ENCODE measurements around the gene HES5. TPM values are rescaled to one million over a fixed set of nuclear protein-coding genes. Genes with fewer than 3 reads are reported as not detected.

HES5 gene
- total RNA-seq, 2 donors from 2014 or later: 2.6 TPM; not detected in 1

- Histone ChIP-seq H3K9me3 (no peaks in the 10 kb centered on the region), H3K27me3 (replicated peaks; ENCODE audit: insufficient read depth) (no peaks in the 10 kb centered on the region), H3K4me3 (peak overlapping the region; percentile 3 to 22), H3K27ac (peak overlapping the region; percentile 98 to 99), H3K4me1 (replicated peaks) (peaks cover 23% of the 10 kb centered on the region), H3K36me3 (no peaks in the 10 kb centered on the region)
- 16% methylated on average over 17 of the region's 17 CpGs for WGBS
- intact Hi-C loops (cut with DNase I): loop anchor here (5.0 kb wide), 1 partner anchor 351 kb away; no protein-coding TSS in a partner anchor
- no peak for TF ChIP-seq POLR2A (IDR thresholded peaks at IDR 0.05)
- peak; percentile 58 for TF ChIP-seq POLR2AphosphoS5 (IDR thresholded peaks at IDR 0.05)
- TF ChIP-seq, protein P1, sequence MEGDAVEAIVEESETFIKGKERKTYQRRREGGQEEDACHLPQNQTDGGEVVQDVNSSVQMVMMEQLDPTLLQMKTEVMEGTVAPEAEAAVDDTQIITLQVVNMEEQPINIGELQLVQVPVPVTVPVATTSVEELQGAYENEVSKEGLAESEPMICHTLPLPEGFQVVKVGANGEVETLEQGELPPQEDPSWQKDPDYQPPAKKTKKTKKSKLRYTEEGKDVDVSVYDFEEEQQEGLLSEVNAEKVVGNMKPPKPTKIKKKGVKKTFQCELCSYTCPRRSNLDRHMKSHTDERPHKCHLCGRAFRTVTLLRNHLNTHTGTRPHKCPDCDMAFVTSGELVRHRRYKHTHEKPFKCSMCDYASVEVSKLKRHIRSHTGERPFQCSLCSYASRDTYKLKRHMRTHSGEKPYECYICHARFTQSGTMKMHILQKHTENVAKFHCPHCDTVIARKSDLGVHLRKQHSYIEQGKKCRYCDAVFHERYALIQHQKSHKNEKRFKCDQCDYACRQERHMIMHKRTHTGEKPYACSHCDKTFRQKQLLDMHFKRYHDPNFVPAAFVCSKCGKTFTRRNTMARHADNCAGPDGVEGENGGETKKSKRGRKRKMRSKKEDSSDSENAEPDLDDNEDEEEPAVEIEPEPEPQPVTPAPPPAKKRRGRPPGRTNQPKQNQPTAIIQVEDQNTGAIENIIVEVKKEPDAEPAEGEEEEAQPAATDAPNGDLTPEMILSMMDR (IDR thresholded peaks at IDR 0.05): peak; percentile 97 to 99 (median 98)
- peak; percentile 86 for DNase-seq (ENCODE audit: low spot score)
Observed at GRCh38 chr1:2548068-2548589, 18.1 kb upstream of the HES5 start.

DNA sequence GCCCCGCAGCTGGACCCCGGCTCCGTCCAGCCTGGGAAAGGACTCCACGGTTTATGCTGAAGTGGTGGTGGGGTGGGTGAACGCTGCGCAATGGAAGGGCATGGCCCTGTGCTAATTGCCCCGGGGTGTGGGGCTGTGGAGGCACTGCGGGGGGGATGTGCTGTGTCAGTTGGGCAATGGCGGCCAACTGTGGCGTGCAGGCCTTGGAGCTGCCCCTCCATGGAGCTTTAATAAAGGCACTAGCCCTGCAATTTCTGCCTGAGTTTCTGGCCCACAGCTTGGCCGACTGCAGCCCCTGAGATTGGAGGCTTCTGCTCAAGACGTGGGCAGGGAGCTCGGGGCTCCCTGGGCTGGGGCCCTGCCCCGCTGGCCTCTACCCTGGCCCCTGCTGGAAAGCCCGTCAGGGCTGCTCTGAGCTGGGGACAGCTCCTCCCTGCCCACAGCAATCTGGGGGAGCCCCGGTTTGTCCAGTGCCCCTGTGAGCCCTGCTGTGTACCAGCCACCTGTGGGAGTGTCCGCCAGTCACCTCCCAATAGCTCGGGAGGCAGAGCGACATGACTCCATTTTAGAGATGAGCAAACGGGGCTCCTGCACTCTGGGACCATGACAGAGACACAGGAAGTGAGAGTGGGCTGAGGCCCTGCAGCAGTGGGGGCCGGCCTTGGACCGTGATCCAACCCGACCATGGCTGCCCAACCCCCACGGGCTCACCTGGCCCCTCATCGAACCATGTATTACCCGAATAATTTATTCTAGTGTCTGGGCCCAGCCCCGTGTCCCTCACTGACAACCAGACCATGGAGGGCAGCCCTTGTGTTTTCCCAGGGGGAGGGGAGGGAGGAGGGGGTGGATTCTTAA lies 17.4 kb upstream of the HES5 start:
- peak overlapping the region; percentile 17 to 38 for H3K4me3 ChIP-seq
- H3K27ac ChIP-seq: peak overlapping the region; percentile 98 to 99
- peaks cover 23% of the 10 kb centered on the region for H3K4me1 ChIP-seq (replicated peaks)
- no peaks in the 10 kb centered on the region for H3K9me3 ChIP-seq
- WGBS: 25% methylated on average over 27 of the region's 27 CpGs
- intact Hi-C loops (cut with DNase I): loop anchor here (1.0 to 5.0 kb wide), 2 partner anchors 135 to 350 kb away; partner anchors contain the start of gene PEX10
- H3K36me3 ChIP-seq: no peaks in the 10 kb centered on the region
- DNase-seq (ENCODE audit: low spot score): no peak
- TF ChIP-seq POLR2AphosphoS5 (IDR thresholded peaks at IDR 0.05) (no peak), POLR2A (IDR thresholded peaks at IDR 0.05) (peak; percentile 35)
- no peaks in the 10 kb centered on the region for H3K27me3 ChIP-seq (replicated peaks; ENCODE audit: insufficient read depth)

DNA sequence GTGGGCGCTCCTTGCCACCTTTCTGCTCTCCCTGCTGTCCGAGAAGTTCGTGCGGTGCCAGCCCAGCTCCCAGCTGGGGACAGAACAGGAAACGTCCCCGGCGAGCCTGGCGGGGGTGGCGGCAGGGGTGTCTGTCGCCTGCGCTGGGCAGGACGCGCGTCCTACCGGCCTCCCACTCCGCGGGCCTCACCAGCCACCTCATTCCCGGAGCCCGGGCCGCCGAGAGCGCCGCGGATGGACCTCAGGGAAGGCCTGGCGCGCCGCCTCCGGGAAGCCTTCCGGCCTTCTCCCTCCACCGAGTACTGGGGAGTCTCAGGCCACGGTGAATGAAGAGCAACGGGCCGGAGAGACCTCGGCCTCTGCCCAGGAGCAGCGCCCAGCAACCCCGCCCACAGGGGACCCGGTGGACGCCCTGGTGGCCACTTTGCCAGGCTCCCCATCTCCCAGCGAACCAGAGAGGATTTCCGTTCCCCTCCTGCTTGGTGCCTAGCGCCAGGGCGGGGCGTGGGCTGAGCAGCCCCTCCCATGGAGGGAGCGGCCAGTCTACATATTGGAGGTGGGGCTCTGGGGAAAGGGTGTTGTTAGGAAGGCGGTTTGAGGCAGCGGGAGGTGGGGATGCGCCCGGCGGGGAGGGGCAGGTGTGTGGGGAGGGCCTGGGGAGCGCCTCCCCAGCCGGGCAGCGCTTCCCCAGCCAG lies 16.6 kb upstream of the HES5 start:
- intact Hi-C loops (cut with DNase I): loop anchor here (1.0 to 5.0 kb wide), 2 partner anchors 134 to 349 kb away; partner anchors contain the start of gene PEX10
- peak; percentile 88 for DNase-seq (ENCODE audit: low spot score)
- Histone ChIP-seq H3K27ac (peak overlapping the region; percentile 98 to 99), H3K4me3 (peak overlapping the region; percentile 17 to 38), H3K9me3 (no peaks in the 10 kb centered on the region), H3K27me3 (replicated peaks; ENCODE audit: insufficient read depth) (no peaks in the 10 kb centered on the region), H3K4me1 (replicated peaks) (peaks cover 23% of the 10 kb centered on the region), H3K36me3 (no peaks in the 10 kb centered on the region)
- TF ChIP-seq POLR2A (IDR thresholded peaks at IDR 0.05) (peak; percentile 73), POLR2AphosphoS5 (IDR thresholded peaks at IDR 0.05) (peak; percentile 89)
- TF ChIP-seq, protein P1 (IDR thresholded peaks at IDR 0.05): peak in 2 of 4 experiments; percentile 43 to 48
- 2% methylated on average over 52 of the region's 52 CpGs for WGBS

GRCh38 chr1:2545754-2546514 lies 15.9 kb upstream of the HES5 start:
- TF ChIP-seq, protein P1 (IDR thresholded peaks at IDR 0.05): no peak
- peak; percentile 35 for TF ChIP-seq POLR2A (IDR thresholded peaks at IDR 0.05)
- TF ChIP-seq POLR2AphosphoS5 (IDR thresholded peaks at IDR 0.05): peak; percentile 63
- no peaks in the 10 kb centered on the region for H3K27me3 ChIP-seq (replicated peaks; ENCODE audit: insufficient read depth)
- no peaks in the 10 kb centered on the region for H3K36me3 ChIP-seq
- no peaks in the 10 kb centered on the region for H3K9me3 ChIP-seq
- 7% methylated on average over 34 of the region's 43 CpGs for WGBS
- H3K4me1 ChIP-seq (replicated peaks): peaks cover 23% of the 10 kb centered on the region
- DNase-seq (ENCODE audit: low spot score): peak; percentile 89
- H3K27ac ChIP-seq: peak overlapping the region; percentile 98 to 99
- peak overlapping the region; percentile 17 to 38 for H3K4me3 ChIP-seq
- intact Hi-C loops (cut with DNase I): loop anchor here (5.0 kb wide), 1 partner anchor 349 kb away; no protein-coding TSS in a partner anchor

Measured in prostate gland (tissue), 2 donors.